Right cardiac atrium (tissue), 5 donors: ENCODE data around the gene CELF3. TPM values are rescaled to one million over a fixed set of nuclear protein-coding genes. Genes with fewer than 3 reads are reported as not detected.
"Not testable (repeated sequence)": the region's sequence is repeated elsewhere in the genome, so short reads cannot be mapped to it uniquely, and the experiment has no call there.

Source experiments
- ATAC-seq, 2 donors: fragments of 200-7000 bp; cut with Tn5 transposase; one replicate each; pipeline versions ENCODE4 v1.8.0 to v1.9.1; 2020; ENCODE audit warnings: moderate library complexity in 2 of 2, mild to moderate bottlenecking in 1 of 2
- DNase-seq, 3 donors: peaks; one replicate each; pipeline ENCODE4 v3.0.0-alpha.2; 2020
- H3K27ac ChIP-seq: one replicate; pipeline ENCODE4 v1.5.1; 2013; ENCODE audit warnings: mild to moderate bottlenecking, low read length, control low read depth, moderate library complexity
- H3K27me3 ChIP-seq: one replicate; pipeline ENCODE4 v1.6.1; 2013; ENCODE audit not compliant: control insufficient read depth, insufficient read depth
- H3K4me1 ChIP-seq: one replicate; pipeline ENCODE4 v1.6.1; 2013; ENCODE audit warnings: low read length; ENCODE audit not compliant: control insufficient read depth, insufficient read depth
- H3K4me3 ChIP-seq: one replicate; pipeline ENCODE4 v1.5.1; 2013; ENCODE audit warnings: low read length, control low read depth
- H3K9me3 ChIP-seq: one replicate; pipeline ENCODE4 v1.6.1; 2013; ENCODE audit warnings: low read length; ENCODE audit not compliant: control insufficient read depth
- WGBS: extraction: QIAGEN DNeasy Blood & Tissue Kit; methylation state at CpG from one replicate; pipeline ENCODE4 v1.1.7; 2013; 5-methylcytosine and 5-hydroxymethylcytosine counted together
- intact Hi-C, 4 donors: fragments of 100-400 bp; cut with DNase I; formaldehyde crosslinking; loops; one replicate each; pipeline versions ENCODE4 v1.11.0 to v1.14.0; 2022 to 2023
- polyA plus RNA-seq: library from polyadenylated mRNA; stranded (reverse); fragments of 200-250 nt; gene quantifications from one replicate; pipeline ENCODE4 v1.2.3, GENCODE V29; 2013
- total RNA-seq, 4 donors: library from RNA; stranded (reverse); fragmentation: NEBNext Ultra II Directional; extraction: Animal tissue kit (Norgen Biotek cat#: 25700); gene quantifications; one replicate each; pipeline ENCODE4 v1.2.1, GENCODE V29; 2021
- donor health status: healthy with polysubstance abuse.
- donor health status: DM: no; HTN: yes; CAD: no.
- donor health status: DM: no; HTN: no; CAD: no.
- donor health status: DM: no; HTN: yes; CAD: no; lungs with severe emphysema.
- donor health status: DM: yes; HTN: yes; CAD: no.

CELF3 gene
- total and polyA plus RNA-seq, 5 donors, result 0.18 to 0.19 TPM; not detected in 3

GRCh38 chr1:151737026-151737425 is 20.4 kb upstream of the CELF3 start:
- Histone ChIP-seq H3K4me1 (no peaks in the 10 kb centered on the region), H3K9me3 (peaks cover 3% of the 10 kb centered on the region), H3K27ac (no peak overlapping the region), H3K4me3 (no peak overlapping the region), H3K27me3 (no peaks in the 10 kb centered on the region)
- intact Hi-C loops, result loop anchor here (5.0 to 10.0 kb wide), 4 partner anchors 142 to 292 kb away; no protein-coding TSS in a partner anchor
- ATAC-seq (no peak), DNase-seq (no peak)
- 76% methylated on average over 2 of the region's 2 CpGs for WGBS

GRCh38 chr1:151733995-151734394 is 17.4 kb upstream of the CELF3 start:
- H3K27me3 ChIP-seq, DNase-seq, ATAC-seq, H3K4me1 ChIP-seq, H3K4me3 ChIP-seq, H3K27ac ChIP-seq, H3K9me3 ChIP-seq: not testable (repeated sequence)
- intact Hi-C loops, result loop anchor here in 3 of 4 donors (2.0 to 10.0 kb wide), 5 partner anchors 41 to 289 kb away; no protein-coding TSS in a partner anchor
- 91% methylated on average over 9 of the region's 9 CpGs for WGBS

GRCh38 chr1:151733126-151733525 is 16.5 kb upstream of the CELF3 start:
- ATAC-seq (no peak), DNase-seq (no peak)
- H3K4me3 ChIP-seq, result no peak overlapping the region
- H3K27ac ChIP-seq, result no peak overlapping the region
- no peaks in the 10 kb centered on the region for H3K27me3 ChIP-seq
- intact Hi-C loops, result loop anchor here in 3 of 4 donors (5.0 to 10.0 kb wide), 4 partner anchors 138 to 288 kb away; no protein-coding TSS in a partner anchor
- 78% methylated on average over 3 of the region's 3 CpGs for WGBS
- H3K9me3 ChIP-seq, result peaks cover 3% of the 10 kb centered on the region
- no peaks in the 10 kb centered on the region for H3K4me1 ChIP-seq

- Histone ChIP-seq H3K27me3 (no peaks in the 10 kb centered on the region), H3K4me1 (no peaks in the 10 kb centered on the region), H3K27ac (no peak overlapping the region), H3K4me3 (no peak overlapping the region), H3K9me3 (no peaks in the 10 kb centered on the region)
- no peak for DNase-seq
- intact Hi-C loops, result loop anchor here in 3 of 4 donors (5.0 to 10.0 kb wide), 4 partner anchors 135 to 285 kb away; no protein-coding TSS in a partner anchor
- ATAC-seq, result no peak
- WGBS, result 81% methylated on average over 4 of the region's 4 CpGs
Measured at GRCh38 chr1:151729966-151730291, 13.3 kb upstream of the CELF3 start.

GRCh38 chr1:151729157-151729965 is 12.8 kb upstream of the CELF3 start:
- ATAC-seq (no peak), DNase-seq (no peak)
- H3K4me3 ChIP-seq, result no peak overlapping the region
- H3K9me3 ChIP-seq, result no peaks in the 10 kb centered on the region
- no peak overlapping the region for H3K27ac ChIP-seq
- H3K27me3 ChIP-seq, result no peaks in the 10 kb centered on the region
- no peaks in the 10 kb centered on the region for H3K4me1 ChIP-seq
- intact Hi-C loops, result no loop called here
- WGBS, result 66% methylated on average over 10 of the region's 10 CpGs

- ATAC-seq (peak; percentile 87 to 90), DNase-seq (peak in 2 of 3 donors; percentile 47 to 62)
- 20% methylated on average over 19 of the region's 19 CpGs for WGBS
- Histone ChIP-seq H3K27ac (peak overlapping the region; percentile 60), H3K4me1 (no peaks in the 10 kb centered on the region), H3K9me3 (no peaks in the 10 kb centered on the region), H3K4me3 (peak overlapping the region; percentile 12), H3K27me3 (no peaks in the 10 kb centered on the region)
- intact Hi-C loops, result no loop called here
Measured at GRCh38 chr1:151728151-151729054, 11.8 kb upstream of the CELF3 start.

GRCh38 chr1:151723726-151724370 is 7.2 kb upstream of the CELF3 start:
- no peaks in the 10 kb centered on the region for H3K27me3 ChIP-seq
- DNase-seq (no peak), ATAC-seq (no peak)
- intact Hi-C loops, result no loop called here
- WGBS, result 49% methylated on average over 3 of the region's 3 CpGs
- no peaks in the 10 kb centered on the region for H3K4me1 ChIP-seq
- no peak overlapping the region for H3K4me3 ChIP-seq
- no peak overlapping the region for H3K27ac ChIP-seq
- H3K9me3 ChIP-seq, result no peaks in the 10 kb centered on the region

- Histone ChIP-seq H3K4me1 (no peaks in the 10 kb centered on the region), H3K27me3 (no peaks in the 10 kb centered on the region), H3K9me3 (no peaks in the 10 kb centered on the region), H3K27ac (no peak overlapping the region), H3K4me3 (peak overlapping the region; percentile 79)
- 27% methylated on average over 17 of the region's 17 CpGs for WGBS
- no peak for DNase-seq
- intact Hi-C loops, result no loop called here
- ATAC-seq, result no peak
Measured at GRCh38 chr1:151721788-151722510, 5.3 kb upstream of the CELF3 start.

GRCh38 chr1:151720974-151721787 is 4.6 kb upstream of the CELF3 start, which contains the start of gene RIIAD1:
Gene RIIAD1, plus strand, starts transcription at chr1:151721522. Its CDS starts 15 bp downstream, at chr1:151721537.
- Histone ChIP-seq H3K4me3 (peak within 1 kb of the TSS; percentile 79), H3K9me3 (no peaks in the 10 kb centered on the region), H3K4me1 (no peaks in the 10 kb centered on the region), H3K27me3 (no peaks in the 10 kb centered on the region), H3K27ac (peak within 1 kb of the TSS; percentile 79)
- intact Hi-C loops, result no loop called here
- ATAC-seq (peak; percentile 87 to 92), DNase-seq (peak; percentile 55 to 78 (median 76))
- WGBS, result 2% methylated on average over 44 of the region's 44 CpGs
